ENCODE measurements around the gene SLC43A2. TPM values are rescaled to one million over a fixed set of nuclear protein-coding genes. Genes with fewer than 3 reads are reported as not detected.

The SLC43A2 gene
- total RNA-seq, 1 experiment from 2014 or later = 3.3 TPM

DNA sequence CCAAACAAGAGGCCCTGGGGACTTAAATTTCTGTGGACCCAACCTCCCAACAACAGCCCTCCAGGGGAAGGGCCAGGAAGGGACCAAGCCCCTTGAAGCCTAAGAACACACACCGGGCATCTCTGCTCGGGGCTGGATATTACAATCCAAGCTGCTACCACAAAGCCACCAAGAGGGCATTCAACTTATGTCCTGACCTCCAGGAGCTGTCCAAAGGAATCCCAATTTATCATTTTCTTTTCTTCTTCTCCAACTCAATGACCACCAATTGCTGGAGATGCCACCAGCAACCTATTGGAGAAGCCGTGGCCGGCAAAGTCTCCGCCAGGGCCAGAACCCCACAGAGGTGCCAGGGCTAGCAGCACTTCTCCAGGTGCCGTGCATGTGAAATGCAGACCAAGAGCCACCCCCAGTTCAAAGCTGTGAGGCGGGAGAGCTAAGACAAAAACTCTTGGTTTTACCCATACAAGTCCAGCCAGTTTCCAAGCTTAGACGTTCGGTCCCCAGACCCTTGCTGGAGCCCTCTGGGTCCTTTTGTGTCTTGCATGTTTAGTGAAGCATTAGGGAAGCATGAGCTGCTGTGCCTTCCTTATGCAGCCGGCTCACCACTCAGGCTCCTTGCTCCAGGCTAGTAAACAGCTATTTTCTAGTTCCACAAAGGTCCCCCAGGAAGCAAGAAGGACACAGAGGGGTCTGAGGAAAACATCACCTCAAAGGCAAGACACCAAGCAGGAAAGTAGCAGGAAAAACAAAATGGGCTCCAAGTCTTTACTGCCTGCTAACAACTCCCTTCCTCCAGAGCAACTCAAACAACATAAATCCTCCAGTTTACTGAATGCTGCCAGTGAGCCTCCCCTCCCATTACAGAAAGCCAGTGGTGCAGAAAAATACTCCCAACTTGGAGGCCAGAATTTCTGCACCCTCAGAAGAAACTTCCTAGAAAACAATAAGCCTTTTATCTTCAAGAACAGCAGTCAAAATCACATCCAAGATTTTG lies 69.3 kb downstream of the SLC43A2 start:
- Mint-ChIP-seq H3K27ac (ENCODE audit: unreplicated experiment) (no peak overlapping the region), H3K9me3 (ENCODE audit: low read depth, unreplicated experiment) (no peaks in the 10 kb centered on the region), H3K36me3 (ENCODE audit: insufficient read depth, unreplicated experiment) (peaks cover 28% of the 10 kb centered on the region), H3K4me1 (ENCODE audit: low read depth, unreplicated experiment) (peaks cover 25% of the 10 kb centered on the region), H3K27me3 (ENCODE audit: unreplicated experiment) (peaks cover 11% of the 10 kb centered on the region), H3K4me3 (ENCODE audit: low read depth, unreplicated experiment) (no peak overlapping the region)
- no peak for DNase-seq
- CTCF ChIA-PET = interaction anchor here (0.8 kb wide), 1 partner anchor 71 kb away, joined by 3 read pairs; no protein-coding TSS in a partner anchor
- intact Hi-C loops (cut with micrococcal nuclease; ENCODE audit: unreplicated experiment) = no loop called here
- TSS peak; percentile 26 for BruUV-seq (replicated peaks)
- TF ChIP-seq, protein P1, sequence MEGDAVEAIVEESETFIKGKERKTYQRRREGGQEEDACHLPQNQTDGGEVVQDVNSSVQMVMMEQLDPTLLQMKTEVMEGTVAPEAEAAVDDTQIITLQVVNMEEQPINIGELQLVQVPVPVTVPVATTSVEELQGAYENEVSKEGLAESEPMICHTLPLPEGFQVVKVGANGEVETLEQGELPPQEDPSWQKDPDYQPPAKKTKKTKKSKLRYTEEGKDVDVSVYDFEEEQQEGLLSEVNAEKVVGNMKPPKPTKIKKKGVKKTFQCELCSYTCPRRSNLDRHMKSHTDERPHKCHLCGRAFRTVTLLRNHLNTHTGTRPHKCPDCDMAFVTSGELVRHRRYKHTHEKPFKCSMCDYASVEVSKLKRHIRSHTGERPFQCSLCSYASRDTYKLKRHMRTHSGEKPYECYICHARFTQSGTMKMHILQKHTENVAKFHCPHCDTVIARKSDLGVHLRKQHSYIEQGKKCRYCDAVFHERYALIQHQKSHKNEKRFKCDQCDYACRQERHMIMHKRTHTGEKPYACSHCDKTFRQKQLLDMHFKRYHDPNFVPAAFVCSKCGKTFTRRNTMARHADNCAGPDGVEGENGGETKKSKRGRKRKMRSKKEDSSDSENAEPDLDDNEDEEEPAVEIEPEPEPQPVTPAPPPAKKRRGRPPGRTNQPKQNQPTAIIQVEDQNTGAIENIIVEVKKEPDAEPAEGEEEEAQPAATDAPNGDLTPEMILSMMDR (IDR thresholded peaks at IDR 0.05; ENCODE audit: unreplicated experiment) = no peak

- TF ChIP-seq, protein P1 (IDR thresholded peaks at IDR 0.05; ENCODE audit: unreplicated experiment) = no peak
- no peak overlapping the region for H3K27ac Mint-ChIP-seq (ENCODE audit: unreplicated experiment)
- DNase-seq = no peak
- CTCF ChIA-PET = no interaction called here
- H3K4me3 Mint-ChIP-seq (ENCODE audit: low read depth, unreplicated experiment) = no peak overlapping the region
- intact Hi-C loops (cut with micrococcal nuclease; ENCODE audit: unreplicated experiment) = no loop called here
- peaks cover 2% of the 10 kb centered on the region for H3K27me3 Mint-ChIP-seq (ENCODE audit: unreplicated experiment)
- no peaks in the 10 kb centered on the region for H3K9me3 Mint-ChIP-seq (ENCODE audit: low read depth, unreplicated experiment)
- no TSS peak for BruUV-seq (replicated peaks)
- peaks cover 20% of the 10 kb centered on the region for H3K36me3 Mint-ChIP-seq (ENCODE audit: insufficient read depth, unreplicated experiment)
- peaks cover 15% of the 10 kb centered on the region for H3K4me1 Mint-ChIP-seq (ENCODE audit: low read depth, unreplicated experiment)
Observed at GRCh38 chr17:1558401-1558800, 70.2 kb downstream of the SLC43A2 start.

DNA sequence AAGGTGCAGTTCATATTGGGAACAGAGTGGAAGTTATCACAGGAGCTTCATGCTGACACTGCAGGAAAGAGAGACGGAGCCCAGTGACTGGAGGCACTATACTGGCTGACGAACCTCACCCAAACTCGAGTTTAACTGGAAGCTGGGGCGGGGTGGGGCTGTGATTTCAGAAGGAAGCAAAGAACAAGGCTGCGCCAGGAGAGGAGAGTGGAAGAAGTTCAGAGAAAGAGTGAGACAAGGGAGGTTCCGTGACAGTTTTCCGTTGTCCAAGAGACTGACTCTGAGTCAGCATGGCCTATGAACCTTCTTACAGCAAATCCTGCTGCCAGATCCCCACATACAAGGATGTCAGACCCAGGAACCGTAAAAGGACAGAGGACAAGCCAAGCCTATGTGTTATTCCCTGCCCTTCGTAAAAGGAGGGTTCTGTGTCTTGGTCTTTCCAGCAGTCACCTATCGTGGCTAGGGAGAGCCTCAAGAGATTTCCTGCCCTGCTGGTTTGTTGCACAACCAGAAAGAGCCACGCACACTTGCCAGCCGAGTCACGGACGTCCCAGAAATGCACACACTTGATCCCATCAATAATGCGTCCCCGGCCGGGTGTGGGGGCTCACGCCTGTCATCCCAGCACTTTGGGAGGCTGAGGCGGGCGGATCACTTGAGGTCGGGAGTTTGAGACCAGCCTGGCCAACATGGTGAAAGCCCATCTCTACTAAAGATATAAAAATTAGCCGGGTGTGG lies 71.1 kb downstream of the SLC43A2 start:
- BruUV-seq (replicated peaks) = no TSS peak
- H3K4me3 Mint-ChIP-seq (ENCODE audit: low read depth, unreplicated experiment) = no peak overlapping the region
- intact Hi-C loops (cut with micrococcal nuclease; ENCODE audit: unreplicated experiment) = no loop called here
- H3K27me3 Mint-ChIP-seq (ENCODE audit: unreplicated experiment) = no peaks in the 10 kb centered on the region
- H3K27ac Mint-ChIP-seq (ENCODE audit: unreplicated experiment) = no peak overlapping the region
- CTCF ChIA-PET = no interaction called here
- H3K36me3 Mint-ChIP-seq (ENCODE audit: insufficient read depth, unreplicated experiment) = peaks cover 14% of the 10 kb centered on the region
- no peaks in the 10 kb centered on the region for H3K9me3 Mint-ChIP-seq (ENCODE audit: low read depth, unreplicated experiment)
- H3K4me1 Mint-ChIP-seq (ENCODE audit: low read depth, unreplicated experiment) = peaks cover 13% of the 10 kb centered on the region
- TF ChIP-seq, protein P1 (IDR thresholded peaks at IDR 0.05; ENCODE audit: unreplicated experiment) = no peak
- no peak for DNase-seq

- no peaks in the 10 kb centered on the region for H3K9me3 Mint-ChIP-seq (ENCODE audit: low read depth, unreplicated experiment)
- no peak for DNase-seq
- H3K36me3 Mint-ChIP-seq (ENCODE audit: insufficient read depth, unreplicated experiment) = peaks cover 3% of the 10 kb centered on the region
- no peak overlapping the region for H3K4me3 Mint-ChIP-seq (ENCODE audit: low read depth, unreplicated experiment)
- no peaks in the 10 kb centered on the region for H3K27me3 Mint-ChIP-seq (ENCODE audit: unreplicated experiment)
- CTCF ChIA-PET = no interaction called here
- intact Hi-C loops (cut with micrococcal nuclease; ENCODE audit: unreplicated experiment) = no loop called here
- peaks cover 5% of the 10 kb centered on the region for H3K4me1 Mint-ChIP-seq (ENCODE audit: low read depth, unreplicated experiment)
- H3K27ac Mint-ChIP-seq (ENCODE audit: unreplicated experiment) = no peak overlapping the region
- TF ChIP-seq, protein P1 (IDR thresholded peaks at IDR 0.05; ENCODE audit: unreplicated experiment) = no peak
- no TSS peak for BruUV-seq (replicated peaks)
Observed at GRCh38 chr17:1555651-1556471, 72.8 kb downstream of the SLC43A2 start.

Measured in Calu3 (cell line).